Keratinocyte (primary cell): ENCODE data around the gene E4F1. TPM values are rescaled to one million over a fixed set of nuclear protein-coding genes. Genes with fewer than 3 reads are reported as not detected.
A peak's percentile ranks its signal among the peaks of the same experiment; 100 is the strongest.
"Not testable (repeated sequence)": the region's sequence is repeated elsewhere in the genome, so short reads cannot be mapped to it uniquely, and the experiment has no call there.

Experiments used
- DNase-seq: peaks from one replicate; pipeline ENCODE4 v3.0.0-alpha.2; 2011; ENCODE audit warnings: low read depth, missing footprints, low spot score
- FAIRE-seq: peaks from 2 replicates; lab custom pipeline; 2011; peaks lifted over from hg19 to GRCh38; lab: Jason Lieb, UNC
- H2AFZ ChIP-seq: 2 replicates; pipeline ENCODE4 v1.6.0; 2012; ENCODE audit warnings: low read length, control low read depth, inconsistent platforms; ENCODE audit not compliant: control insufficient read depth
- H3K27ac ChIP-seq: 2 replicates; pipeline ENCODE4 v1.5.1; 2011; ENCODE audit warnings: low read length; ENCODE audit not compliant: control insufficient read depth, insufficient read depth
- H3K27me3 ChIP-seq: 3 replicates; pipeline ENCODE4 v1.6.0; 2011; ENCODE audit warnings: low read length; ENCODE audit not compliant: control insufficient read depth, insufficient read depth; ENCODE audit errors: extremely low read depth
- H3K36me3 ChIP-seq, 2 experiments: 2 replicates in 1 of 2; 3 replicates in 1 of 2; pipeline ENCODE4 v1.5.1; 2011; ENCODE audit warnings: low read length in 2 of 2, mild to moderate bottlenecking in 1 of 2; ENCODE audit not compliant: control insufficient read depth in 2 of 2, insufficient read depth in 2 of 2; ENCODE audit errors: extremely low read depth in 1 of 2
- H3K4me1 ChIP-seq: 3 replicates; pipeline ENCODE4 v1.5.1; 2011; ENCODE audit warnings: low read length; ENCODE audit not compliant: control insufficient read depth, insufficient read depth; ENCODE audit errors: extremely low read depth
- H3K4me2 ChIP-seq: 3 replicates; pipeline ENCODE4 v1.6.0; 2011; ENCODE audit warnings: low read depth, low read length; ENCODE audit not compliant: control insufficient read depth, insufficient read depth; ENCODE audit errors: extremely low read depth
- H3K4me3 ChIP-seq, 3 experiments: fragments of 200-600 bp in 1 of 3; sonication (generic) in 1 of 3; 2 replicates in 2 of 3; 3 replicates in 1 of 3; pipeline ENCODE4 v1.5.1; 2011 to 2016; ENCODE audit warnings: low read length in 3 of 3, mild to moderate bottlenecking in 3 of 3, control low read depth in 2 of 3, inconsistent platforms in 1 of 3, low read depth in 1 of 3, mixed read lengths in 1 of 3, mixed run types in 1 of 3, moderate library complexity in 1 of 3; ENCODE audit not compliant: control insufficient read depth in 2 of 3, insufficient read depth in 2 of 3; ENCODE audit errors: extremely low read depth in 1 of 3
- H3K79me2 ChIP-seq: 2 replicates; pipeline ENCODE4 v1.6.0; 2012; ENCODE audit warnings: low read length; ENCODE audit not compliant: control insufficient read depth, insufficient read depth
- H3K9ac ChIP-seq: 3 replicates; pipeline ENCODE4 v1.6.0; 2011; ENCODE audit warnings: low read length; ENCODE audit not compliant: control insufficient read depth, insufficient read depth; ENCODE audit errors: extremely low read depth
- H3K9me1 ChIP-seq: 3 replicates; pipeline ENCODE4 v1.6.0; 2011; ENCODE audit warnings: low read length; ENCODE audit not compliant: control insufficient read depth, insufficient read depth; ENCODE audit errors: extremely low read depth
- H3K9me3 ChIP-seq: 2 replicates; pipeline ENCODE4 v1.5.1; 2012; ENCODE audit warnings: low read depth, low read length; ENCODE audit not compliant: control insufficient read depth
- H4K20me1 ChIP-seq: 3 replicates; pipeline ENCODE4 v1.6.0; 2011; ENCODE audit warnings: low read length; ENCODE audit not compliant: control insufficient read depth, insufficient read depth; ENCODE audit errors: extremely low read depth
- EZH2 ChIP-seq: IDR thresholded peaks from one replicate; pipeline ENCODE4 v1.6.1; 2012; ENCODE audit warnings: inconsistent platforms, mild to moderate bottlenecking, low read length, moderate library complexity
- dilution Hi-C: fragments of 300-500 bp; cut with MboI; formaldehyde crosslinking; loops from one replicate; pipeline ENCODE4 v1.7.0; 2020; ENCODE audit warnings: low sequenced_read_pairs; ENCODE audit not compliant: extremely low pct_ligation_motif_present
- polyA plus RNA-seq, 5 experiments: library from polyadenylated mRNA; depleted of rRNA in 3 of 5; stranded (reverse) in 3 of 5; stranded (forward) in 1 of 5; unstranded in 1 of 5; fragments of >200 nt; gene quantifications; 1 replicate in 1 of 5; 2 replicates in 3 of 5; 3 replicates in 1 of 5; pipeline versions ENCODE4 v1.2.1 to v1.2.3, GENCODE V29; 2011 to 2012; ENCODE audit warnings: missing spikeins in 2 of 5, low read depth in 1 of 5, low replicate concordance in 1 of 5
- TF ChIP-seq, protein P1 (sequence below), 3 experiments: IDR thresholded peaks in 1 of 3; conservative IDR thresholded peaks in 1 of 3; optimal IDR thresholded peaks in 1 of 3; 2 replicates in 2 of 3; 3 replicates in 1 of 3; pipeline versions ENCODE3 to v1.5.1; 2011; ENCODE audit warnings: low read length in 3 of 3, mild to moderate bottlenecking in 3 of 3, moderate library complexity in 2 of 3, control low read depth in 1 of 3, inconsistent platforms in 1 of 3; ENCODE audit not compliant: insufficient read depth in 2 of 3; ENCODE audit errors: extremely low read depth in 1 of 3

E4F1 gene
- polyA plus RNA-seq, 1 donor (not counting 4 experiments of a cell fraction or from before 2014, with no cell fraction given), result 10.5 TPM

DNA sequence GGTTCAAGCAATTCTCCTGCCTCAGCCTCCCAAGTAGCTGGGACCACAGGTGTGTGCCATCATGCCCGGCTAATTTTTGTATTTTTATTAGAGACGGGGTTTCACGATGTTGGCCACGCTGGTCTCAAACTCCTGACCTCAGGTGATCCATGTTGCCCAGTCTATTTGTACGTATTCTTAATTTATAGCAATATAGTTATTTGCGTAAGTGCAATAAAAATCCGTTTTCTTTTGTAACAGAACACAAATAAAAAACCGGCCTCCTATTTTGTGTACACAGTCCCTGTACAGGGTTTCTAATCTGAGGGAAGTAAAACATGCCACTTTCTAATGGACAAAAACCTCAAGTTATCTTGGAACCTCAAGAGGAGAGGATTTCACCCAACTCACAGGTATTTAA is 36.9 kb downstream of the E4F1 start:
- H3K4me3 ChIP-seq, result no peak overlapping the region
- no peak overlapping the region for H2AFZ ChIP-seq
- dilution Hi-C loops, result no loop called here
- no peaks in the 10 kb centered on the region for H3K9me1 ChIP-seq
- H3K79me2 ChIP-seq, result peaks cover 76% of the 10 kb centered on the region
- H3K9me3 ChIP-seq, result no peaks in the 10 kb centered on the region
- TF ChIP-seq, protein P1, sequence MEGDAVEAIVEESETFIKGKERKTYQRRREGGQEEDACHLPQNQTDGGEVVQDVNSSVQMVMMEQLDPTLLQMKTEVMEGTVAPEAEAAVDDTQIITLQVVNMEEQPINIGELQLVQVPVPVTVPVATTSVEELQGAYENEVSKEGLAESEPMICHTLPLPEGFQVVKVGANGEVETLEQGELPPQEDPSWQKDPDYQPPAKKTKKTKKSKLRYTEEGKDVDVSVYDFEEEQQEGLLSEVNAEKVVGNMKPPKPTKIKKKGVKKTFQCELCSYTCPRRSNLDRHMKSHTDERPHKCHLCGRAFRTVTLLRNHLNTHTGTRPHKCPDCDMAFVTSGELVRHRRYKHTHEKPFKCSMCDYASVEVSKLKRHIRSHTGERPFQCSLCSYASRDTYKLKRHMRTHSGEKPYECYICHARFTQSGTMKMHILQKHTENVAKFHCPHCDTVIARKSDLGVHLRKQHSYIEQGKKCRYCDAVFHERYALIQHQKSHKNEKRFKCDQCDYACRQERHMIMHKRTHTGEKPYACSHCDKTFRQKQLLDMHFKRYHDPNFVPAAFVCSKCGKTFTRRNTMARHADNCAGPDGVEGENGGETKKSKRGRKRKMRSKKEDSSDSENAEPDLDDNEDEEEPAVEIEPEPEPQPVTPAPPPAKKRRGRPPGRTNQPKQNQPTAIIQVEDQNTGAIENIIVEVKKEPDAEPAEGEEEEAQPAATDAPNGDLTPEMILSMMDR (optimal IDR thresholded peaks at IDR 0.05 in 1 of 3, IDR thresholded peaks at IDR 0.05 in 1 of 3, conservative IDR thresholded peaks at IDR 0.05 in 1 of 3; ENCODE audit: extremely low read depth in 1 of 3, insufficient read depth in 2 of 3, low read length in 3 of 3), result no peak
- no peak for TF ChIP-seq EZH2
- H3K9ac ChIP-seq, result no peak overlapping the region
- H3K36me3 ChIP-seq, result peaks cover 39 to 67% of the 10 kb centered on the region in 2 experiments
- H3K27me3 ChIP-seq, result no peaks in the 10 kb centered on the region
- FAIRE-seq, result no peak
- no peak overlapping the region for H3K27ac ChIP-seq
- H3K4me2 ChIP-seq, result no peak overlapping the region
- no peak for DNase-seq
- H3K4me1 ChIP-seq, result no peaks in the 10 kb centered on the region
- peaks cover 30% of the 10 kb centered on the region for H4K20me1 ChIP-seq

DNA sequence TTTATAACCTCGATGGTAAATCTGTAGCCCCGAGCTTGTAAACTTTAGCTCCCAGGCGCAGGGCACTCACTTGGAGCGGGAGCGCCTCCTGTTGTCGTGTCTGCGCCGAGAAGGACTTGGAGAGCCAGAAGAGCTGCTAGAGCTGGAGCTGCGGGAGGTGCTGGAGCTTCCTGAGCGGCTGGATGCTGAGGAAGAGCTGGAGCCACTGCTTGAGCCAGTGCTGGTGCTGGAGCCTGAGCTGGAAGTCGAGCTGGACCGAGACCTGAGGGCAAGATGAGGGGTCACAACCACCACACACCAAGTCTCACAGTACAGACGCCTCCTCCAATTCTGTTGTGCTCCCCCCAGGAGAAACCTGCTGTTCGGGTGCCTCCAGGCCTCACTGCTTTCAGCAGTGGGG is 39.6 kb downstream of the E4F1 start:
- Histone ChIP-seq H4K20me1 (peaks cover 37% of the 10 kb centered on the region), H3K79me2 (peaks cover 83% of the 10 kb centered on the region), H3K36me3 (peaks cover 21 to 47% of the 10 kb centered on the region in 2 experiments)
- dilution Hi-C loops, H3K9ac ChIP-seq, H3K4me2 ChIP-seq, DNase-seq, H3K4me3 ChIP-seq, FAIRE-seq, H3K27ac ChIP-seq, H3K27me3 ChIP-seq, H3K9me1 ChIP-seq, H3K4me1 ChIP-seq, H2AFZ ChIP-seq, H3K9me3 ChIP-seq: not testable (repeated sequence)

DNA sequence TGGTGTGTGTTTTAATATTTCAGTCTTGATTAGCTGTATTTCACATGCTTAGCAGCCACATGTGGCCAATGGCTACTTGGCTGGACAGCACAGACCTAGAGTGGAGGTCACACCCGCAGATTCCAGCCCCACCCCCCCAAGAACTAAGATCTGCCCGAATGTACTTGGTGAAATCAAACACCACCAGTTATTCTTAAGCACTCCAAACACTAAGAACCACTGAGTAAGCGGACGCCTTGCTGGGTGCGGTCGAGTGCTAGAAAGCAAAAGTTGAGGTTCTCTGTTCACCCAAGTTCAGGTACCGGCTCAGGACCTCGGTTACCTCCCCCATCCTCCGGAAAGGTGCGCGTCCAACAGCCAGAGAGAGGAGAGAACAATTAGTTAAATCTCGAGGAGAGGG is 43.5 kb downstream of the E4F1 start:
- Histone ChIP-seq H4K20me1 (peaks cover 39% of the 10 kb centered on the region), H3K36me3 (peaks cover 14 to 31% of the 10 kb centered on the region in 2 experiments), H3K4me3 (peak overlapping the region; percentile 86 to 94 (median 89)), H3K4me1 (peaks cover 15% of the 10 kb centered on the region), H3K4me2 (peak overlapping the region; percentile 83), H3K9ac (peak overlapping the region; percentile 92), H3K79me2 (peaks cover 66% of the 10 kb centered on the region), H3K27ac (peak overlapping the region; percentile 95)
- H3K9me3 ChIP-seq, DNase-seq, H3K27me3 ChIP-seq, H2AFZ ChIP-seq, dilution Hi-C loops, H3K9me1 ChIP-seq: not testable (repeated sequence)
- peak; percentile 29 for FAIRE-seq

DNA sequence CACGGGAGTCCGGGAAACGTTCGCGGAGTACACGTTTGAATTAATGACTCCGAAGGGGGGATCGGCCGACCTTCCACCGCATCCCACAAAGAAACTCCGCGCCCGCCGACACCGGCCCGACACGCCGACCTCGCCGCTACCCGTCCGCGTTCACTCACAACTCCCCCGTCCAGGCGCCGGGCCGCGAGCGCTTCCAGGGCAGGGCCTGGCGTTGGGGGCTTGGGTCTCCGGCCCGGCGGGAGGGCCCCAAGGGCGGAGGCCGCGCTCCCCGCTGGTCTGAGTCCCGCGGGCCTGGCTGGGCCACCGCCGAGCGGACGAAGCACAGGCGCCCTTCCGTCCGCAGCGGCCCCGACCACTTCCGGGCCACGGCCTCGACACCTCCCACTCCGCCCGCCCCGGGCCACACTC is 44.1 kb downstream of the E4F1 start:
- dilution Hi-C loops, FAIRE-seq, H3K27me3 ChIP-seq: not testable (repeated sequence)

More for the DNA sequence above, 44.1 kb downstream of the E4F1 start:
- Histone ChIP-seq H3K9ac (peak overlapping the region; percentile 92), H3K4me2 (peak overlapping the region; percentile 22), H4K20me1 (peaks cover 35% of the 10 kb centered on the region), H3K4me1 (peaks cover 15% of the 10 kb centered on the region), H3K36me3 (peaks cover 11 to 24% of the 10 kb centered on the region in 2 experiments), H3K79me2 (peaks cover 60% of the 10 kb centered on the region), H2AFZ (peak overlapping the region; percentile 100), H3K4me3 (peak overlapping the region; percentile 86 to 94 (median 89)), H3K27ac (peak overlapping the region; percentile 95)
- H3K9me3 ChIP-seq, DNase-seq, H3K9me1 ChIP-seq: not testable (repeated sequence)
